Endodermal cell (in vitro differentiated cells): ENCODE measurements around the gene ARHGAP10. TPM values are rescaled to one million over a fixed set of nuclear protein-coding genes. Genes with fewer than 3 reads are reported as not detected.

Experiments
- DNase-seq: peaks from one replicate; pipeline ENCODE4 v3.0.0-alpha.2; 2017
- H3K27ac ChIP-seq: 2 replicates; pipeline ENCODE4 v1.5.1; 2013; ENCODE audit warnings: mild to moderate bottlenecking, low read depth, low read length, moderate library complexity
- H3K27me3 ChIP-seq: 2 replicates; pipeline ENCODE4 v1.6.1; 2013; ENCODE audit warnings: mild to moderate bottlenecking, low read length, moderate library complexity; ENCODE audit not compliant: insufficient read depth, control insufficient read depth, poor library complexity, severe bottlenecking
- H3K36me3 ChIP-seq: 2 replicates; pipeline ENCODE4 v1.7.0; 2013; ENCODE audit warnings: mild to moderate bottlenecking, low read length, moderate library complexity; ENCODE audit not compliant: control insufficient read depth, insufficient read depth
- H3K4me1 ChIP-seq: one replicate; pipeline ENCODE4 v1.7.0; 2013; ENCODE audit warnings: low read length; ENCODE audit not compliant: control insufficient read depth, insufficient read depth
- H3K4me3 ChIP-seq: 2 replicates; pipeline ENCODE4 v1.5.1; 2013; ENCODE audit warnings: mild to moderate bottlenecking, low read length, moderate library complexity
- H3K9ac ChIP-seq: 2 replicates; pipeline ENCODE4 v1.6.1; 2013; ENCODE audit warnings: mild to moderate bottlenecking, low read length, moderate library complexity; ENCODE audit not compliant: poor library complexity, severe bottlenecking; ENCODE audit errors: extremely low read depth
- H3K9me3 ChIP-seq: 2 replicates; pipeline ENCODE4 v1.6.1; 2013; ENCODE audit warnings: mild to moderate bottlenecking, low read length, moderate library complexity; ENCODE audit not compliant: control insufficient read depth
- H3K27ac Mint-ChIP-seq: 2 replicates; pipeline ENCODE4 v1.8.0; 2020; ENCODE audit warnings: mixed read lengths
- H3K27me3 Mint-ChIP-seq: 2 replicates; pipeline ENCODE4 v1.8.0; 2021; ENCODE audit warnings: mild to moderate bottlenecking, mixed read lengths; ENCODE audit not compliant: insufficient read depth
- H3K36me3 Mint-ChIP-seq: 2 replicates; pipeline ENCODE4 v1.8.0; 2020; ENCODE audit warnings: low read depth, mixed read lengths
- H3K4me1 Mint-ChIP-seq: 2 replicates; pipeline ENCODE4 v1.8.0; 2020; ENCODE audit warnings: mixed read lengths
- H3K4me3 Mint-ChIP-seq: 2 replicates; pipeline ENCODE4 v1.8.0; 2020; ENCODE audit warnings: mild to moderate bottlenecking, moderate library complexity, mixed read lengths
- H3K9me3 Mint-ChIP-seq: 2 replicates; pipeline ENCODE4 v1.8.0; 2020; ENCODE audit warnings: mild to moderate bottlenecking, mixed read lengths
- CTCF ChIP-seq: fragments of 200-600 bp; sonication (generic); conservative IDR thresholded peaks from 2 replicates; pipeline ENCODE4 v1.5.0; 2021; ENCODE audit warnings: antibody characterized with exemption, mild to moderate bottlenecking
- WGBS, 2 experiments: methylation state at CpG; one replicate each; pipeline versions ENCODE4 v1.1.5 to v1.1.7; 2013; ENCODE audit warnings: missing lambda C conversion rate in 2 of 2, mixed read lengths in 1 of 2; ENCODE audit not compliant: insufficient coverage in 1 of 2, insufficient read length in 1 of 2; 5-methylcytosine and 5-hydroxymethylcytosine counted together
- total RNA-seq, 2 donors: library from RNA; stranded (reverse); fragmentation: NEBNext Ultra II Directional in 1 of 2; extraction: Animal tissue kit (Norgen Biotek cat#: 25700) in 1 of 2; gene quantifications; 2 replicates in 1 of 2; 3 replicates in 1 of 2; pipeline ENCODE4 v1.2.1, GENCODE V29; 2021

Gene ARHGAP10
- total RNA-seq, 2 donors from 2014 or later = 9.1 to 11.8 TPM

- TF ChIP-seq CTCF = no peak
- Histone ChIP-seq H3K9me3 (no peaks in the 10 kb centered on the region), H3K4me1 (no peaks in the 10 kb centered on the region), H3K27ac (no peak overlapping the region), H3K27me3 (no peaks in the 10 kb centered on the region), H3K9ac (no peak overlapping the region), H3K4me3 (no peak overlapping the region), H3K36me3 (no peaks in the 10 kb centered on the region)
- Mint-ChIP-seq H3K9me3 (no peaks in the 10 kb centered on the region), H3K36me3 (peaks cover 12% of the 10 kb centered on the region), H3K27ac (peak overlapping the region; percentile 56), H3K4me1 (no peaks in the 10 kb centered on the region), H3K4me3 (no peak overlapping the region), H3K27me3 (no peaks in the 10 kb centered on the region)
- WGBS, 2 experiments = 82 to 83% methylated on average over 10 to 13 of the region's 13 CpGs
- DNase-seq = no peak
Observed at GRCh38 chr4:147829401-147830101, 97.7 kb downstream of the ARHGAP10 start.

GRCh38 chr4:147830102-147830463 lies 98.2 kb downstream of the ARHGAP10 start:
- no peak overlapping the region for H3K27ac ChIP-seq

GRCh38 chr4:147830987-147831386 lies 99.1 kb downstream of the ARHGAP10 start:
- WGBS, 2 experiments = 79 to 95% methylated on average over 3 of the region's 3 CpGs
- Histone ChIP-seq H3K36me3 (no peaks in the 10 kb centered on the region), H3K9me3 (no peaks in the 10 kb centered on the region), H3K9ac (no peak overlapping the region), H3K27me3 (no peaks in the 10 kb centered on the region), H3K4me3 (no peak overlapping the region), H3K27ac (no peak overlapping the region), H3K4me1 (no peaks in the 10 kb centered on the region)
- Mint-ChIP-seq H3K36me3 (peaks cover 7% of the 10 kb centered on the region), H3K9me3 (no peaks in the 10 kb centered on the region), H3K4me3 (no peak overlapping the region), H3K27me3 (no peaks in the 10 kb centered on the region), H3K27ac (no peak overlapping the region), H3K4me1 (peaks cover 3% of the 10 kb centered on the region)
- no peak for TF ChIP-seq CTCF
- DNase-seq = no peak

More at GRCh38 chr4:147830102-147830463, 98.2 kb downstream of the ARHGAP10 start:
- no peaks in the 10 kb centered on the region for H3K27me3 ChIP-seq
- H3K36me3 Mint-ChIP-seq = peaks cover 7% of the 10 kb centered on the region
- no peaks in the 10 kb centered on the region for H3K27me3 Mint-ChIP-seq
- no peak overlapping the region for H3K9ac ChIP-seq
- no peaks in the 10 kb centered on the region for H3K36me3 ChIP-seq
- 86% methylated on average over 3 of the region's 3 CpGs; no CpG with 5 or more reads in 1 of the 2 experiments for WGBS, 2 experiments
- TF ChIP-seq CTCF = no peak
- H3K27ac Mint-ChIP-seq = no peak overlapping the region
- no peak for DNase-seq
- H3K4me1 Mint-ChIP-seq = no peaks in the 10 kb centered on the region
- no peak overlapping the region for H3K4me3 Mint-ChIP-seq
- H3K9me3 Mint-ChIP-seq = no peaks in the 10 kb centered on the region
- no peak overlapping the region for H3K4me3 ChIP-seq
- H3K9me3 ChIP-seq = no peaks in the 10 kb centered on the region
- no peaks in the 10 kb centered on the region for H3K4me1 ChIP-seq
